Sciatic nerve (tissue), 2 donors: ENCODE measurements around the gene SPRYD3. TPM values are rescaled to one million over a fixed set of nuclear protein-coding genes. Genes with fewer than 3 reads are reported as not detected.
A peak's percentile ranks its signal among the peaks of the same experiment; 100 is the strongest.

Experiments used
- ATAC-seq: fragments of 200-7000 bp; cut with Tn5 transposase; one replicate; pipeline ENCODE4 v1.9.1; 2020; ENCODE audit warnings: mild to moderate bottlenecking, moderate library complexity
- DNase-seq: peaks from one replicate; pipeline ENCODE4 v3.0.0-alpha.2; 2020; ENCODE audit warnings: low spot score
- intact Hi-C: fragments of 100-400 bp; cut with DNase I; formaldehyde crosslinking; loops from one replicate; pipeline ENCODE4 v1.14.2; 2022
- total RNA-seq: library from RNA; stranded (reverse); fragmentation: NEBNext Ultra II Directional; extraction: Animal tissue kit (Norgen Biotek cat#: 25700); gene quantifications from one replicate; pipeline ENCODE4 v1.2.1, GENCODE V29; 2021
- donor health status: DM: no; HTN: no; CAD: no.
- donor health status: DM: no; HTN: no; CAD: no.

SPRYD3 gene
- total RNA-seq, 1 donor from 2014 or later = 61.0 TPM

DNA sequence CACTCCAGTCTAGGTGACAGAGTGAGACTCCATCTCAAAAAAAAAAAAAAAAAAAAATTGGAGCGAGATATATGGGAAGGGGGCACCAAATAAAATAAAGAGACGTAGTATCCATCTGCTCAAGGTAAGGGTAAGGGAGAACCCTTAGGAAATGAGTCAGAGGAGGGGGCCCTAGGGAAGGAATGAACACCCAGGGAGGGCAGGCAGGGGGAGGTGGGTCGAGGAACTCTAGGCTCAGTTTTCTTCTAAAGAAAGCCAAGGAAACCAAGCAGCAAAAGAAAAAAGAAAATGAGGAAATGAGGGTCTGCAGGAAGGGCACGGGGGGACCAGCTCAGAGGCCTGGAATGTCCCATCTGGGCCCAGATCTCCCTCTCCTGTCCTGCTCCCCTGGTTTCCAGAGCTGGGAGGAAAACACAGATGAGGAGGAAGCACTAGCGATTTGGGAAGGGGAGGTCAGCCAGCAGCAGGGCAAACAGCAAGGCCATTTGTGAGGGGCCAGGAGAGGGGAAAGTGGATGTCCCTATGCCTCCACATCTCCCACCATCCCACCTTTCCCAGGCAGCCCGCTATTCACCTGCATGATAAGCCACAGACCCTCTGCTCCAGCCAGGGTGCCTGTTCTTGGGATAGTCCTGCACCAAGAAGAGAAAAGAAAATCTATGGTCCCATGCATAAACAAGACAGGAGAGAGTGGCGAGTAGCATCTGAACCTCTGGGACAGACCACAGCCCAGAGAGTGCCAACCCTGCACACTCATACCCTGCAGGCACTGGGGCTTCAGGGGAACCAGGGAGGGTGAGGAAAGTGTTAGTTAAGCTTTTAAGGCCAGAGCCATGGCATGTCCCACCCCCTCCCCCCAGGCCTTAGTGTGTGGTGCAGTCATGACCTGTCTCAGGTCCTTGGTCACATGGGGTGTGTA lies 11.9 kb downstream of the SPRYD3 start:
- no peak for ATAC-seq
- intact Hi-C loops = loop anchor here (5.0 to 10.0 kb wide), 2 partner anchors 35 to 127 kb away; partner anchors contain the start of gene SOAT2
- peak; percentile 51 for DNase-seq

DNA sequence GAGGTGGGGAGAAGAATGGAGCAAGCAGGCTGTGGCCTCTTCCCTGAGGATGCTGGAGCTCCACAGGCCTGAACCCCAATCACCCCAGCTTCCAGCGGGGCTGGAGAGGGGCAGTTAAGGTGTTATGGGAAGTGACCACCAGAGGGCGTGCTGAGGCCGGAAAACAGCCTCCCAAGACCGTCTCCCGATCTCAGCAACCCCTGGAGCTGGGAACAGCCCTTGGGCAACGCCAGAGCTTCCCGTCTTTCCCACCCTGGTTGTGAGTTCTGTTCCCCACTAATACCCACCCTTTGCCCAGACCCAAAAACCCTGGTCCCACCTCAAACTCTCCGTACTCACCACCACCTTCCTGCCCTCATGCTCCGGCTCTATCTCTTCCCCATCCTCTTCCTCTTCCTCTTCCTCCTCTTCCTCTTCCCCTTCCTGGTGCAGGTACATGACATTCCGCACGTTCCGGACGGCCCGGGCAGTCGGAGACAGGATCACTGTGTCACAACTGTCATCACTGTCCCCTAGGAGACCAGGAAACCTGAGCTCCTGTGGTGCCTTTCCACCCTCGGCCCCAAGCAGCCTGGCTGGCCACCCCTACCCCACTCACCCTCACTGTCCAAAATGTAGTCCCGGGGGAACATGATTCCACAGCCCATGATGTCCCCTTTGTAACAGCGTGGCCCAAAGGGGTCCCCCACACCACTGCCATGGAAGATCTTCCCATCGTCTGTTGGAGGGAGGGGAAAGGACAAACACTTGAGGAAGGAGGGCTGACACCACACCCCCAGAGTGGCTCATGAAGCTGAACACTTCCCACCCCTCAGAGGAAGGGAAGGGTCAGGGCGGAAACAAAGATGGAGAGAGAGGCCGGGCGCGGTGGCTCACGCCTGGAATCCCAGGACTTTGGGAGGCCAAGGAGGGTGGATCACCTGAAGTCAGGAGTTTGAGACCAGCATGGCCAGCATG lies 12.9 kb downstream of the SPRYD3 start:
- intact Hi-C loops = loop anchor here (5.0 to 10.0 kb wide), 2 partner anchors 36 to 129 kb away; partner anchors contain the start of gene SOAT2
- peak; percentile 94 for DNase-seq
- ATAC-seq = peak; percentile 52

GRCh38 chr12:53065470-53065869 lies 13.7 kb downstream of the SPRYD3 start:
- intact Hi-C loops = loop anchor here (5.0 to 10.0 kb wide), 2 partner anchors 37 to 129 kb away; partner anchors contain the start of gene SOAT2
- DNase-seq (peak; percentile 68), ATAC-seq (no peak)

- intact Hi-C loops = loop anchor here (5.0 to 10.0 kb wide), 2 partner anchors 37 to 130 kb away; partner anchors contain the start of gene SOAT2
- ATAC-seq (peak; percentile 0), DNase-seq (peak; percentile 65)
Observed at GRCh38 chr12:53064613-53065436, 14.4 kb downstream of the SPRYD3 start.

GRCh38 chr12:53063708-53064612 lies 15.2 kb downstream of the SPRYD3 start:
- peak; percentile 84 for DNase-seq
- peak; percentile 72 for ATAC-seq
- intact Hi-C loops = loop anchor here (10.0 kb wide), 1 partner anchor 131 kb away; no protein-coding TSS in a partner anchor

DNA sequence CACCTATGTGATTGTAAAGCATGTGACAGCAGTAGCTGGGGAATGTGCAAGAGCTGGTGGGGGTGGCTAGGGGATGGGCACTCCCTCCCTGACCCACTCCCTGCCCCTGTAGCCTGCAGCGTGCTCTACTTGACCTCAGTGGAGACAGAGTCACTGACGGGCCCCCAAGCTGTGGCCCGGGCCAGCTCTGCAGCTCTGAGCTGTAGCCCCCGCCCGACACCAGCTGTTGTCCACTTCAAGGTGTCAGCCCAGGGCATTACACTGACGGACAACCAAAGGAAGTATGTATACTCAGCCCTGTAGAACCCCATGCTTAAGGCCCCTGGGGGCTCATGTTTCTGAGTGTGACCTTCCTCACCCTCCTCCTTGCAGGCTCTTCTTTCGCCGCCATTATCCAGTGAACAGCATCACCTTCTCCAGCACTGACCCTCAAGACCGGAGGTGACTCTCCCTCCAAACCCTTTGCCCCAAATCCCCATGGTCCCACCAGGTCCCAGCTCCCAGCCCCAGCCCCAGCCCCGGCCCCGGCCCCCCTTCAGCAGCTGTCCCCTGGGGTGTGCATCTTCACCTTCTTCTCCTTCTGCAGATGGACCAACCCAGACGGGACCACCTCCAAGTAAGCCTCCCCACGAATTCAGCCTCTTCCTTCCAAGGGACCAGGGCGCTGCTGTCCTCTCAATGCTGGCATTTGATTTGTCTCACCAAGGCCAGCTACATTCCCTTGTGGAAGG lies 16.0 kb downstream of the SPRYD3 start:
- intact Hi-C loops = loop anchor here (10.0 kb wide), 1 partner anchor 132 kb away; no protein-coding TSS in a partner anchor
- DNase-seq = peak; percentile 60
- no peak for ATAC-seq

DNA sequence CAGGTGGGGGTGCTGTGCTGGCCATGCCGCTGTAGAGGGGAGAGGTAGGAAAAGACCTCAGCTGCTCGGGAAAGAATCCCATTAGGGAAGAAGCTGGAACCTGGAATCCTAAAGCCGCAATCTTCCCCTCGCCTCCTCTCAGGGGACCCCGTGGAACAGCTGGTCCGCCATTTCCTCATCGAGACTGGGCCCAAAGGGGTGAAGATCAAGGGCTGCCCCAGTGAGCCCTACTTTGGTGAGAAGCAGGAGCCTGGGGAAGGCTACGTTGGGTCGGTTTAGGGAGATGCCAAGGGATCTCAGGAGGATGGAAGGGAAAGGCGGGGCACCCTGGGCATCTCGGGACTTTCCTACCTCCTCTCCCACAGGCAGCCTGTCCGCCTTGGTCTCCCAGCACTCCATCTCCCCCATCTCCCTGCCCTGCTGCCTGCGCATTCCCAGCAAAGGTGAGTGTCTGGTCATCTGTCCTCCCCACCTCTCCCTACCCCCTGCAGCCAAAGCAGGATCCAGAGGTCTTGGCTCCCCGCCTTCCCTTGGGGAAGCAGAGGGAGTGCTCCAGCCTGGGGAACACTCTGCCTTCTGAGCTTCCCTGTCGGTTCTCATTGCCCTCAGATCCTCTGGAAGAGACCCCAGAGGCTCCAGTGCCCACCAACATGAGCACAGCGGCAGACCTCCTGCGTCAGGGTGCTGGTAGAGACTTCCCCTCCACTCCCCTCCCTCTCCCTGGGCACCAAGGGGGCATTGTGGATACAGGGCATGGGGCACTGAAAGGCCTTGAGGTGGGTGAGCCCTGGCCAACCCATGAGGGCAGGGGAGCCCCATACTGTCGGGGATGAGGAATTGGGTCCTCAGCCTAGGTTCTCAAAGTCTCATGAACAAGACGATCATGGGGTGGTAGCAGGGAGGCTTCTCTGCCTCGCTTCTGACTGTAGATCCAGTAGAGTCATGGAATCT lies 16.9 kb downstream of the SPRYD3 start:
- ATAC-seq (no peak), DNase-seq (peak; percentile 63)
- intact Hi-C loops = loop anchor here (10.0 kb wide), 1 partner anchor 133 kb away; no protein-coding TSS in a partner anchor

DNA sequence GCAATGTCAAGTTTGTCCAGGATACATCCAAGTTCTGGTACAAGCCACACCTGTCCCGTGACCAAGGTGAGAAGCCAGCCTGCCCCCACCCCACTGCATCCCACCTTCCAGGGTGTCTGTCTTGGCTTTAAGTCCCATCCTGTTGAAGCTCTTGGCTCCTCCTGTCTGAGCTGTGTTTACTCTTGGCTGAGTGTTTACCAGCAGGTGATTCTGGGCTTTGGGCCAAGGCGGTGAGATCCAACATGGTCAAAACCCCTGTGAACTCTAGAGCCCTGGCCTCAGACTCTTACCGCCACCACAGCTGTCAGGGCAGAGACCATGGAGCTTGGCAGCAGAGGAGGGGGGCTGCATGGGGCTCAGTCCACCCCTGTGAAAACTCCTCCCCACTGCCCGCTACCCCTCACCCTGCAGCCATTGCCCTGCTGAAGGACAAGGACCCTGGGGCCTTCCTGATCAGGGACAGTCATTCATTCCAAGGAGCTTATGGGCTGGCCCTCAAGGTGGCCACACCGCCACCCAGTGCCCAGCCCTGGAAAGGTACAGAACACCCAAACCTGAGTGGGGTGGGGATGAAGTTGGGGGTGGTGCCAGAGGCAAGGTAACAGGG lies 17.7 kb downstream of the SPRYD3 start:
- peak; percentile 72 for DNase-seq
- intact Hi-C loops = loop anchor here (10.0 kb wide), 1 partner anchor 133 kb away; no protein-coding TSS in a partner anchor
- ATAC-seq = no peak

DNA sequence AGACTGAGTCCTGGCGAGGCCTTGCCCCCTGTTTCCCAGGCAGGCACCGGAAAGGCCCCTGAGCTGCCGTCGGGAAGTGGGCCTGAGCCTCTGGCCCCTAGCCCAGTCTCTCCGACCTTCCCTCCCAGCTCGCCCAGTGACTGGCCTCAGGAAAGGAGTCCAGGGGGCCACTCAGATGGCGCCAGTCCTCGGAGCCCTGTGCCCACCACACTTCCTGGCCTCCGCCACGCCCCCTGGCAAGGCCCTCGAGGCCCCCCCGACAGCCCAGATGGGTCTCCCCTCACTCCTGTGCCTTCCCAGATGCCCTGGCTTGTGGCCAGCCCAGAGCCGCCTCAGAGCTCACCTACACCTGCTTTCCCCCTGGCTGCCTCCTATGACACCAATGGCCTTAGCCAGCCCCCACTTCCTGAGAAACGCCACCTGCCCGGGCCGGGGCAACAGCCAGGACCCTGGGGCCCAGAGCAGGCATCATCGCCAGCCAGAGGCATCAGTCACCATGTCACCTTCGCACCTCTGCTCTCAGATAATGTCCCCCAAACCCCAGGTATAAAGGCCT lies 18.4 kb downstream of the SPRYD3 start:
- ATAC-seq = no peak
- intact Hi-C loops = loop anchor here (10.0 kb wide), 1 partner anchor 134 kb away; no protein-coding TSS in a partner anchor
- peak; percentile 74 for DNase-seq

DNA sequence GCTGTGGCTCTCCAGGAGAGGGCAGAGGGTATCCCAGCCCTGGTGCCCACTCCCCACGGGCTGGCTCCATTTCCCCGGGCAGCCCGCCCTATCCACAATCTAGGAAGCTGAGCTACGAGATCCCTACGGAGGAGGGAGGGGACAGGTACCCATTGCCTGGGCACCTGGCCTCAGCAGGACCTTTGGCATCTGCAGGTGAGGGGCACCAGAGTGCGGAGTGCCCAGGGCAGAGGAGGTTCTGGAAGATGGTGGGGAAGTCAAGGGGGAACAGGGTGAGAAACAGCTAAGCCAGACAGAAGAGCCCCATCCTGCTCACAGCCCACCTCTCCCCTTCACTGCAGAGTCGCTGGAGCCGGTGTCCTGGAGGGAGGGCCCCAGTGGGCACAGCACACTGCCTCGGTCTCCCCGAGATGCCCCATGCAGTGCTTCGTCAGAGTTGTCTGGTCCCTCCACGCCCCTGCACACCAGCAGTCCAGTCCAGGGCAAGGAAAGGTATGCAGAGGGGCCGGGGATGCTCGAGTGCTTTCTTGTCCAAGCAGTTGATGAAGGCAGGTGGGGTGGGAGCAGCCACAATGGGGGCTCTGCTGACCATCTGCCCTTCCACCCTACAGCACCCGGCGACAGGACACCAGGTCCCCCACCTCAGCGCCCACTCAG lies 19.0 kb downstream of the SPRYD3 start:
- no peak for ATAC-seq
- intact Hi-C loops = loop anchor here (10.0 kb wide), 1 partner anchor 135 kb away; no protein-coding TSS in a partner anchor
- peak; percentile 58 for DNase-seq

- DNase-seq (peak; percentile 61), ATAC-seq (no peak)
- intact Hi-C loops = loop anchor here (10.0 kb wide), 1 partner anchor 135 kb away; no protein-coding TSS in a partner anchor
Observed at GRCh38 chr12:53059434-53060063, 19.6 kb downstream of the SPRYD3 start.

- intact Hi-C loops = no loop called here
- peak; percentile 68 for DNase-seq
- ATAC-seq = no peak
Observed at GRCh38 chr12:53058674-53059433, 20.3 kb downstream of the SPRYD3 start.
